Type B pancreatic cell (in vitro differentiated cells): ENCODE measurements around the gene LRPPRC. TPM values are rescaled to one million over a fixed set of nuclear protein-coding genes. Genes with fewer than 3 reads are reported as not detected.
A peak's percentile ranks its signal among the peaks of the same experiment; 100 is the strongest.
"Not testable (repeated sequence)": the region's sequence is repeated elsewhere in the genome, so short reads cannot be mapped to it uniquely, and the experiment has no call there.

Experiments
- DNase-seq: peaks from one replicate; pipeline ENCODE4 v3.0.0; 2021; ENCODE audit warnings: mixed read lengths; ENCODE audit not compliant: unreplicated experiment; ENCODE audit errors: extremely low spot score
- H3K27ac Mint-ChIP-seq: 2 replicates; pipeline ENCODE4 v1.8.0; 2021; ENCODE audit warnings: mild to moderate bottlenecking, mixed read lengths
- H3K27me3 Mint-ChIP-seq: 2 replicates; pipeline ENCODE4 v1.8.0; 2021; ENCODE audit warnings: mixed read lengths
- H3K36me3 Mint-ChIP-seq: 2 replicates; pipeline ENCODE4 v1.8.0; 2021; ENCODE audit warnings: mixed read lengths
- H3K4me1 Mint-ChIP-seq: one replicate; pipeline ENCODE4 v1.8.0; 2021; ENCODE audit warnings: mixed read lengths; ENCODE audit not compliant: unreplicated experiment
- H3K4me3 Mint-ChIP-seq: 2 replicates; pipeline ENCODE4 v1.8.0; 2021; ENCODE audit warnings: mild to moderate bottlenecking, mixed read lengths
- H3K9me3 Mint-ChIP-seq: 2 replicates; pipeline ENCODE4 v1.8.0; 2021; ENCODE audit warnings: mixed read lengths
- CTCF ChIP-seq: fragments of 200-600 bp; sonication (generic); conservative IDR thresholded peaks from 2 replicates; pipeline ENCODE4 v1.5.0; 2021; ENCODE audit warnings: antibody characterized with exemption, mild to moderate bottlenecking
- total RNA-seq: library from RNA; stranded (reverse); gene quantifications from 2 replicates; pipeline ENCODE4 v1.2.1, GENCODE V29; 2021; ENCODE audit warnings: low replicate concordance

LRPPRC gene
- total RNA-seq, 1 donor from 2014 or later = 117 TPM

GRCh38 chr2:43931293-43931692 is 64.5 kb downstream of the LRPPRC start:
- Mint-ChIP-seq H3K27me3 (no peaks in the 10 kb centered on the region), H3K4me1 (no peaks in the 10 kb centered on the region), H3K9me3 (no peaks in the 10 kb centered on the region), H3K27ac (no peak overlapping the region), H3K4me3 (no peak overlapping the region), H3K36me3 (peaks cover 28% of the 10 kb centered on the region)
- no peak for DNase-seq
- TF ChIP-seq CTCF = no peak

DNA sequence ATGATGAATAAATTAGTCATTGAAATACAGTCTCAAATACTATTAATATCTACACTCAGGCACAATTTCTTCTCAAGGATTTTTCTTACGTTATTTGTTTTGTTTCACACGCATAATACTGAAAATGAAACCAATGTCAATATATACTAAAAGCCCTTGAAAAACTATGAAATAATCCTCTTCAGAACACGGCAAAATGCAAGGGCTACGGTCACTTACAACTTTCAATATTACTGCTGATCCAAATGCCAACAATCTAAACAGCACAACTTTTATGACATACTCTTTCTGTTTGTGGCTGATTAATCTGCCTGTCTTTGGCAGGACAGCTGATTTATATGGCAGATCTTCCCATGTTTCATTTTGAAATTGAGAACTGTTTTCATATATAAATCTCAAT is 68.3 kb downstream of the LRPPRC start:
- no peak for TF ChIP-seq CTCF
- peaks cover 31% of the 10 kb centered on the region for H3K36me3 Mint-ChIP-seq
- no peak for DNase-seq
- no peak overlapping the region for H3K27ac Mint-ChIP-seq
- H3K27me3 Mint-ChIP-seq = no peaks in the 10 kb centered on the region
- no peak overlapping the region for H3K4me3 Mint-ChIP-seq
- no peaks in the 10 kb centered on the region for H3K9me3 Mint-ChIP-seq
- H3K4me1 Mint-ChIP-seq = no peaks in the 10 kb centered on the region

- Mint-ChIP-seq H3K9me3 (no peaks in the 10 kb centered on the region), H3K4me3 (no peak overlapping the region), H3K4me1 (no peaks in the 10 kb centered on the region), H3K36me3 (peaks cover 20% of the 10 kb centered on the region), H3K27ac (no peak overlapping the region), H3K27me3 (no peaks in the 10 kb centered on the region)
- no peak for TF ChIP-seq CTCF
- DNase-seq = no peak
Observed at GRCh38 chr2:43925431-43925830, 70.4 kb downstream of the LRPPRC start.

DNA sequence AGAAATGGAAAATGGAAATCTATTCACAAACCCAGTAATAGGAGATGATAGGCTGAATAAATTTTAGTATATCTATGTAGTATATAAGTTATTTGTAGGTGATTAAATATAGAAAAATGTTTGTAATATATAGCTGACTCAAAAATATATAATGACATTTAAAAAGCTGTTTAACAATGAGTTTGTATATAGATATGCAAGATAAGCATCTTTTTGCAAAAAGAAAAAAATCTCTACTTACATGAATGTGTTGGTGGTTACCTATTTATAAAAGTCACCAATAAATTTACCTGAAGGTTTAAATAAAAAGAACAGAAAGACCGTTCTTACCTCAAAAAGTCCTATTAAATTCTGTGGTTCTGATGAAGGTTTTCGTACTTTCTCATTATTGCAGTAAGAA is 71.3 kb downstream of the LRPPRC start:
- Mint-ChIP-seq H3K4me1 (no peaks in the 10 kb centered on the region), H3K27ac (no peak overlapping the region), H3K36me3 (peaks cover 14% of the 10 kb centered on the region), H3K9me3 (no peaks in the 10 kb centered on the region), H3K27me3 (no peaks in the 10 kb centered on the region), H3K4me3 (no peak overlapping the region)
- no peak for TF ChIP-seq CTCF
- DNase-seq = no peak

GRCh38 chr2:43911136-43911790 is 84.5 kb downstream of the LRPPRC start:
- H3K4me3 Mint-ChIP-seq, H3K4me1 Mint-ChIP-seq, H3K9me3 Mint-ChIP-seq, H3K27me3 Mint-ChIP-seq, H3K27ac Mint-ChIP-seq, DNase-seq: not testable (repeated sequence)
- H3K36me3 Mint-ChIP-seq = peaks cover 38% of the 10 kb centered on the region

- H3K27ac Mint-ChIP-seq = peak overlapping the region; percentile 2
- H3K27me3 Mint-ChIP-seq = no peaks in the 10 kb centered on the region
- peaks cover 35% of the 10 kb centered on the region for H3K36me3 Mint-ChIP-seq
- H3K9me3 Mint-ChIP-seq = no peaks in the 10 kb centered on the region
- DNase-seq = no peak
- no peak for TF ChIP-seq CTCF
- H3K4me1 Mint-ChIP-seq = no peaks in the 10 kb centered on the region
- no peak overlapping the region for H3K4me3 Mint-ChIP-seq
Observed at GRCh38 chr2:43906448-43907109, 89.2 kb downstream of the LRPPRC start.
